NB4 (cell line): ENCODE measurements around the gene ACOX3.
A peak's percentile ranks its signal among the peaks of the same experiment; 100 is the strongest.
"Not testable (repeated sequence)": the region's sequence is repeated elsewhere in the genome, so short reads cannot be mapped to it uniquely, and the experiment has no call there.

Experiments
- DNase-seq: peaks from one replicate; pipeline ENCODE4 v3.0.0; 2010; ENCODE audit warnings: low read depth
- H3K4me3 ChIP-seq: one replicate; pipeline ENCODE4 v1.5.1; 2011; ENCODE audit warnings: mild to moderate bottlenecking, low read depth, low read length, moderate library complexity
- CTCF ChIP-seq: IDR thresholded peaks from one replicate; pipeline ENCODE4 v1.5.1; 2012; ENCODE audit warnings: low read depth, low read length
- MAX ChIP-seq: IDR thresholded peaks from 2 replicates; pipeline ENCODE4 v1.6.1; 2011; ENCODE audit warnings: low read depth, low read length
- MYC ChIP-seq: IDR thresholded peaks from 2 replicates; pipeline ENCODE4 v1.6.1; 2011; ENCODE audit warnings: low read depth, low read length
- POLR2A ChIP-seq: IDR thresholded peaks from 2 replicates; pipeline ENCODE4 v1.6.1; 2011; ENCODE audit warnings: mild to moderate bottlenecking; ENCODE audit not compliant: insufficient read length; ENCODE audit errors: extremely low read depth

The ACOX3 gene

GRCh38 chr4:8440492-8441311, at the start of gene ACOX3, which contains the start of gene TRMT44:
TSS of gene ACOX3 (minus strand) at chr4:8440723. CDS start at chr4:8416521, 24,202 bp downstream.
TSS of gene TRMT44 (plus strand) at chr4:8440777. CDS start at chr4:8440823, 46 bp downstream.
- peak; percentile 95 for DNase-seq
- TF ChIP-seq MAX (peak; percentile 89), MYC (peak; percentile 92), CTCF (no peak), POLR2A (peak; percentile 82)
- peak within 1 kb of the TSS; percentile 100 for H3K4me3 ChIP-seq

GRCh38 chr4:8488791-8489369, 48.4 kb upstream of the ACOX3 start:
- no peak overlapping the region for H3K4me3 ChIP-seq
- TF ChIP-seq MYC = no peak

GRCh38 chr4:8486643-8487042, 46.1 kb upstream of the ACOX3 start:
- not testable (repeated sequence) for DNase-seq, H3K4me3 ChIP-seq

More at GRCh38 chr4:8488791-8489369, 48.4 kb upstream of the ACOX3 start:
- no peak for DNase-seq

- no peak for DNase-seq
- TF ChIP-seq MAX (no peak), CTCF (no peak), POLR2A (no peak)
- no peak overlapping the region for H3K4me3 ChIP-seq
These were observed 39.7 kb upstream of the ACOX3 start for GRCh38 chr4:8480221-8480620.

GRCh38 chr4:8478801-8479744, 38.5 kb upstream of the ACOX3 start:
- TF ChIP-seq MAX (no peak), POLR2A (no peak), MYC (no peak), CTCF (no peak)
- DNase-seq = no peak
- H3K4me3 ChIP-seq = no peak overlapping the region

- TF ChIP-seq CTCF (no peak), POLR2A (no peak), MYC (no peak), MAX (no peak)
- no peak for DNase-seq
- no peak overlapping the region for H3K4me3 ChIP-seq
These were observed 37.8 kb upstream of the ACOX3 start for GRCh38 chr4:8478371-8478770.
